ENCODE data around the gene YEATS4.

GRCh38 chr12:69366796-69367195 is 7.3 kb downstream of the YEATS4 start:
- TF ChIP-seq ATF3 (IDR thresholded peaks at IDR 0.05) (no peak), REST (IDR thresholded peaks at IDR 0.05) (no peak), CTCF (IDR thresholded peaks at IDR 0.05; ENCODE audit: low read depth, low read length, missing input control) (no peak), SP1 (IDR thresholded peaks at IDR 0.05) (no peak), RAD21 (IDR thresholded peaks at IDR 0.05) (no peak), TAF1 (conservative IDR thresholded peaks at IDR 0.05) (no peak), NR2F2 (IDR thresholded peaks at IDR 0.05) (no peak), YY1 (IDR thresholded peaks at IDR 0.05) (no peak), ZBTB33 (IDR thresholded peaks at IDR 0.05) (no peak), EGR1 (IDR thresholded peaks at IDR 0.05; ENCODE audit: low read depth in 2 of 2) (no peak), MAX (IDR thresholded peaks at IDR 0.05) (no peak)

All from liver (tissue), 3 donors.